Uterus (tissue), 4 donors: Measurements from ENCODE around the gene CDK5R1. TPM values are rescaled to one million over a fixed set of nuclear protein-coding genes. Genes with fewer than 3 reads are reported as not detected.

ENCODE experiments used
- DNase-seq, 2 donors: peaks; one replicate each; pipeline ENCODE4 v3.0.0-alpha.2; 2019 to 2020
- H3K27ac ChIP-seq, 2 donors: fragments of 200-600 bp; sonication (generic); 1 replicate in 1 of 2; 2 replicates in 1 of 2; pipeline ENCODE4 v1.5.1; 2016 to 2018
- H3K27me3 ChIP-seq, 2 donors: fragments of 200-600 bp; sonication (generic); one replicate each; pipeline ENCODE4 v1.5.1; 2018 to 2019; ENCODE audit warnings: control low read depth in 1 of 2
- H3K36me3 ChIP-seq, 2 donors: fragments of 200-600 bp; sonication (generic); one replicate each; pipeline ENCODE4 v1.5.1; 2019; ENCODE audit warnings: control low read depth in 1 of 2
- H3K4me1 ChIP-seq, 2 donors: fragments of 200-600 bp; sonication (generic); one replicate each; pipeline ENCODE4 v1.5.1; 2018 to 2019; ENCODE audit warnings: control low read depth in 1 of 2
- H3K4me3 ChIP-seq, 2 donors: fragments of 200-600 bp; sonication (generic); 1 replicate in 1 of 2; 2 replicates in 1 of 2; pipeline ENCODE4 v1.5.1; 2018 to 2019; ENCODE audit warnings: mild to moderate bottlenecking in 1 of 2
- H3K9me3 ChIP-seq, 2 donors: fragments of 200-600 bp; sonication (generic); one replicate each; pipeline ENCODE4 v1.5.1; 2019; ENCODE audit warnings: control low read depth in 1 of 2
- POLR2A ChIP-seq, 2 donors: fragments of 450-650 bp; IDR thresholded peaks; one replicate each; pipeline ENCODE4 v1.6.1; 2016; ENCODE audit warnings: antibody characterized with exemption in 2 of 2, mild to moderate bottlenecking in 1 of 2, moderate library complexity in 1 of 2
- intact Hi-C: fragments of 100-400 bp; cut with DNase I; formaldehyde crosslinking; loops from one replicate; pipeline ENCODE4 v1.15.1; 2023; ENCODE audit warnings: low total_unique reads
- total RNA-seq, 4 donors: library from RNA; depleted of rRNA in 3 of 4; stranded (reverse); fragments of >200 nt in 3 of 4; gene quantifications; one replicate each; pipeline versions ENCODE4 v1.1.0 to v1.2.4, GENCODE V29; 2014 to 2023
- TF ChIP-seq, protein P1 (sequence below), 4 experiments: fragments of 200-600 bp in 2 of 4; fragments of 450-650 bp in 2 of 4; sonication (generic) in 2 of 4; IDR thresholded peaks; one replicate each; pipeline ENCODE4 v1.5.1; 2016 to 2019; ENCODE audit warnings: antibody characterized with exemption in 4 of 4, mild to moderate bottlenecking in 2 of 4, moderate library complexity in 1 of 4
- donor health status: DM: yes; HTN: yes; CAD: no.

Gene CDK5R1
- total RNA-seq, 4 donors from 2014 or later, result 0.77 to 2.9 (median 1.4) TPM; not detected in 1

DNA sequence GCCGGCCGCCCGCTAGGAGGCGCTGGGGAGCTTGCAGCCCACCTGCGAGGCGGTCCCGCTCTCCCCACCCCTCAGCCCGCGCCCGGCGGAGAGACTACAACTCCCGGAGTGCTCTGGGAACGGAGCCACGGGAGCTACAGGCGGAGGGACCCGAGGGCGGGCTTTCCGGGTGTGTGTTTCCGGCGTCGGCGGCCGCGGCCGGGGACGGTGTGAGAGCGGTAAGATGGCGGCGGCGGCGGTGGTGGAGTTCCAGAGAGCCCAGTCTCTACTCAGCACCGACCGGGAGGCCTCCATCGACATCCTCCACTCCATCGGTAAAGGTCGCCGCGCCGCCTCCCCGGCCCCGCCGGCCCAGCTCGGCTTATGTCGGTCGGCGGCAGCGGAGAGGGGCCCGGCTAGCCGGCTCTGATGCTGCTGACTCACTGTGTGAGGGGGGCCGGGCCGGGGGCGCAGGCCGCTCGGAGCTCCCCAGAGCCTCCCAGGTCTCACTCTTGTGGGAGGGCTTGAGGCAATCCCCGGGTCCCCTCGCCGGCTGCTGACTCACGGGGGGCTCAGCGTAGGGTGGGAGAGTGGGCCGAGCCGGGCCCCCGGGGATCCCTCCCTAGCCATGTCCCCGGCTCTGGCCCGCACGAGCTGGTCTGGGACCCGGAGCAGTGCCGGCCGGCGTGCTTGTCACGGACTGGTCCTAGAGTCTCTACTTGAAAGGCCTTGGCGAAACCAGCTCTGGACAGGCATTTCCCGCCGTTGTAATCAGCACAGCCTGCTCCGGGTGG is 42.3 kb upstream of the CDK5R1 start, which contains the start of gene PSMD11:
Gene PSMD11 (plus strand): TSS at position 210 of the 773 bp plus-strand sequence. CDS start 14 bp downstream, at position 224.
- Histone ChIP-seq H3K27me3 (no peaks in the 10 kb centered on the region), H3K36me3 (no peaks in the 10 kb centered on the region), H3K4me3 (peak within 1 kb of the TSS; percentile 67 to 90), H3K9me3 (no peaks in the 10 kb centered on the region), H3K4me1 (no peaks in the 10 kb centered on the region), H3K27ac (peak within 1 kb of the TSS; percentile 67 to 79)
- intact Hi-C loops, result no loop called here
- peak; percentile 57 to 65 for TF ChIP-seq POLR2A (IDR thresholded peaks at IDR 0.05)
- TF ChIP-seq, protein P1, sequence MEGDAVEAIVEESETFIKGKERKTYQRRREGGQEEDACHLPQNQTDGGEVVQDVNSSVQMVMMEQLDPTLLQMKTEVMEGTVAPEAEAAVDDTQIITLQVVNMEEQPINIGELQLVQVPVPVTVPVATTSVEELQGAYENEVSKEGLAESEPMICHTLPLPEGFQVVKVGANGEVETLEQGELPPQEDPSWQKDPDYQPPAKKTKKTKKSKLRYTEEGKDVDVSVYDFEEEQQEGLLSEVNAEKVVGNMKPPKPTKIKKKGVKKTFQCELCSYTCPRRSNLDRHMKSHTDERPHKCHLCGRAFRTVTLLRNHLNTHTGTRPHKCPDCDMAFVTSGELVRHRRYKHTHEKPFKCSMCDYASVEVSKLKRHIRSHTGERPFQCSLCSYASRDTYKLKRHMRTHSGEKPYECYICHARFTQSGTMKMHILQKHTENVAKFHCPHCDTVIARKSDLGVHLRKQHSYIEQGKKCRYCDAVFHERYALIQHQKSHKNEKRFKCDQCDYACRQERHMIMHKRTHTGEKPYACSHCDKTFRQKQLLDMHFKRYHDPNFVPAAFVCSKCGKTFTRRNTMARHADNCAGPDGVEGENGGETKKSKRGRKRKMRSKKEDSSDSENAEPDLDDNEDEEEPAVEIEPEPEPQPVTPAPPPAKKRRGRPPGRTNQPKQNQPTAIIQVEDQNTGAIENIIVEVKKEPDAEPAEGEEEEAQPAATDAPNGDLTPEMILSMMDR (IDR thresholded peaks at IDR 0.05), result peak; percentile 93 to 95 (median 94)
- peak; percentile 98 for DNase-seq

DNA sequence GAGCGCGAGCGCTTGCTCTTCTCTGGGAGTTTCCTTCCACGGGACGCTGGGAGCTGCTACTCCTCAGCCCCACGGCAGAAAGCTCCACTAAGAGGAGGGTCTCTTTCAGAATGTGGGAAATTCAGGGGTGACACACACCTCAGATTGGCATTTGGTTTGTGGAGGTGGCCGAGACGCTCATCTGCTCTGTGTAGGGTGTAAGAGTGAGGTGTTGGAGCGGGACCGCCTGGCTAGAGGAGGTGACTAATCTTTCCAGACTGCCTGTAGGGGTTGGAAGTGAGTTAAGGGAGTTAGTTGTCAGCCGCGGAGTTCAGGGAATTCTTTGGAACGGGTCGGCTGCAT is 41.7 kb upstream of the CDK5R1 start:
- H3K36me3 ChIP-seq, result no peaks in the 10 kb centered on the region
- no peak for TF ChIP-seq POLR2A (IDR thresholded peaks at IDR 0.05)
- TF ChIP-seq, protein P1 (IDR thresholded peaks at IDR 0.05), result no peak
- H3K9me3 ChIP-seq, result no peaks in the 10 kb centered on the region
- no peaks in the 10 kb centered on the region for H3K4me1 ChIP-seq
- peak overlapping the region; percentile 67 to 79 for H3K27ac ChIP-seq
- no peaks in the 10 kb centered on the region for H3K27me3 ChIP-seq
- intact Hi-C loops, result no loop called here
- peak overlapping the region; percentile 67 to 90 for H3K4me3 ChIP-seq
- DNase-seq, result no peak

DNA sequence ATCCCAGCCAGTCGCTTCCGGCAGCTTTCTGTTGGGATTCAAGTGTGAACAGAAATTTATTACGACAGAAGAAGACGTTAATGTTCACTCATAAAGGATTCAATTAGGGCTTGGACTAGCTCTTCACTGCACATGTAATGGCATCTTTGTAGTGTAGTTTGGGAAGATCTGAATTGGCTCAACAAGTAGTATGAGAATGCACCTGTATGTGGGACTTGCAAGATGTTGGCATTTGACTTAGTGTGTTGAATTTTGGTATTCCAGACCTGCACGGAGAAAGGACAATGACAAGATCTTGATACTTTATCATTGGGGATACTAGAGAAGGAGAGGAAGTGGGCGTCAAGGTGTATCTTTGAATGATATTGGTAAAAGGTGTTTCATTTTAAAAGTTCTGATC is 41.3 kb upstream of the CDK5R1 start:
- Histone ChIP-seq H3K27ac (no peak overlapping the region), H3K9me3 (no peaks in the 10 kb centered on the region), H3K27me3 (no peaks in the 10 kb centered on the region), H3K4me3 (peak overlapping the region; percentile 67 to 90), H3K36me3 (no peaks in the 10 kb centered on the region), H3K4me1 (no peaks in the 10 kb centered on the region)
- intact Hi-C loops, result no loop called here
- no peak for TF ChIP-seq POLR2A (IDR thresholded peaks at IDR 0.05)
- TF ChIP-seq, protein P1 (IDR thresholded peaks at IDR 0.05), result no peak
- DNase-seq, result no peak

DNA sequence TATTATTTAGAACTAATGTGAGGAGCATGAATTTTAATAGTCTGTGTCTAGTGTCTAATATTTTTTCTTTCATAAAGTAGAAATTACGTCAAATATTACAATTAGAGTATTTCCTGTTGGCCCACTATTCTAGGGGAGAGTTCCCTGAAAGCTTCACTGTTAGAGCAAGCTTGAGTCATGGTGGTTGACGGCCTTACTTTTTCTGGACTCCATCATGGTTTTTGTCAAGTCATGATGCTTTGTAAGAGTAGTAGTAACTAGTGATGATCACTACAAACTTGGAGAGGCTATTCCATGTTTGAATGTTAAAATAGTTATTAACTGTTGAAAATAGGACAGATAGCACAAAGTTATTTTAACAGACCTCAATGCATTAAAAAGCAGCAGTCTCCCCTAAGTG is 40.8 kb upstream of the CDK5R1 start:
- no peaks in the 10 kb centered on the region for H3K36me3 ChIP-seq
- H3K27me3 ChIP-seq, result no peaks in the 10 kb centered on the region
- DNase-seq, result no peak
- no peaks in the 10 kb centered on the region for H3K4me1 ChIP-seq
- intact Hi-C loops, result no loop called here
- no peak overlapping the region for H3K27ac ChIP-seq
- no peaks in the 10 kb centered on the region for H3K9me3 ChIP-seq
- peak overlapping the region in 1 of 2 donors; percentile 67 for H3K4me3 ChIP-seq
- TF ChIP-seq, protein P1 (IDR thresholded peaks at IDR 0.05), result no peak
- no peak for TF ChIP-seq POLR2A (IDR thresholded peaks at IDR 0.05)

DNA sequence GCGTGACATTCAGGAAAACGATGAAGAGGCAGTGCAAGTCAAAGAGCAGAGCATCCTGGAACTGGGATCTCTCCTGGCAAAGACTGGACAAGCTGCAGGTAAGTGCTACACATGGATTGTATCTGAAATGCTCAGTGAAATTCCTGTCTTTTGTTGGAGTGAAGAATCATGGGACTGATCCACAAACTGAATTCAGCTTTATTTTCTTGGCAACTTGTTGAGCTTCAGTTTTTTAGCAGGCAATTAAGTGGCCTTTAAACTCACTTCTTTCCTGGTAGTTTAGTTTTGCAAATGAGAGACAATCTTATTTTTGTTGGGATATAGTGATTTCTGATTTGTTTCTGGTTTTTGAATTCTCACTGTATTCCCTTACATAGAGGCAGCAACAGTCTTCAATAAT is 39.8 kb upstream of the CDK5R1 start:
- H3K36me3 ChIP-seq, result no peaks in the 10 kb centered on the region
- no peak overlapping the region for H3K27ac ChIP-seq
- intact Hi-C loops, result no loop called here
- TF ChIP-seq POLR2A (IDR thresholded peaks at IDR 0.05), result no peak
- TF ChIP-seq, protein P1 (IDR thresholded peaks at IDR 0.05), result no peak
- H3K4me3 ChIP-seq, result no peak overlapping the region
- DNase-seq, result no peak
- H3K9me3 ChIP-seq, result no peaks in the 10 kb centered on the region
- H3K4me1 ChIP-seq, result no peaks in the 10 kb centered on the region
- H3K27me3 ChIP-seq, result no peaks in the 10 kb centered on the region
